HFFc6 (cell line): ENCODE results near the gene EEFSEC. TPM values are rescaled to one million over a fixed set of nuclear protein-coding genes. Genes with fewer than 3 reads are reported as not detected.

Experiments
- DNase-seq: peaks from one replicate; pipeline ENCODE4 v3.0.0-alpha.2; 2018
- H3K27ac Mint-ChIP-seq: 2 replicates; pipeline ENCODE4 v1.8.0; 2020; ENCODE audit warnings: mild to moderate bottlenecking, mixed read lengths
- H3K27me3 Mint-ChIP-seq: 2 replicates; pipeline ENCODE4 v1.8.0; 2021; ENCODE audit warnings: mild to moderate bottlenecking, moderate library complexity, mixed read lengths; ENCODE audit not compliant: insufficient read depth
- H3K36me3 Mint-ChIP-seq: 2 replicates; pipeline ENCODE4 v1.8.0; 2021; ENCODE audit warnings: low read depth, mixed read lengths
- H3K4me1 Mint-ChIP-seq: 2 replicates; pipeline ENCODE4 v1.8.0; 2020; ENCODE audit warnings: low read depth, mixed read lengths
- H3K4me3 Mint-ChIP-seq: 2 replicates; pipeline ENCODE4 v1.8.0; 2020; ENCODE audit warnings: mild to moderate bottlenecking, moderate library complexity, mixed read lengths
- H3K9me3 Mint-ChIP-seq: 2 replicates; pipeline ENCODE4 v1.8.0; 2020; ENCODE audit warnings: mild to moderate bottlenecking, mixed read lengths
- total RNA-seq, 6 experiments: library from RNA; stranded (reverse); fragmentation: NEBNext Ultra II Directional; extraction: Animal tissue kit (Norgen Biotek cat#: 25700); gene quantifications; 2 replicates in 1 of 6; 3 replicates in 5 of 6; pipeline ENCODE4 v1.2.3, GENCODE V29; 2021
- TF ChIP-seq, protein P1 (sequence below): fragments of 200-600 bp; sonication (generic); IDR thresholded peaks from 2 replicates; pipeline ENCODE4 v1.5.0; 2021; ENCODE audit warnings: antibody characterized with exemption, mild to moderate bottlenecking

EEFSEC gene
- total RNA-seq, 6 experiments from 2014 or later: 8.2 to 11.6 (median 11.0) TPM

DNA sequence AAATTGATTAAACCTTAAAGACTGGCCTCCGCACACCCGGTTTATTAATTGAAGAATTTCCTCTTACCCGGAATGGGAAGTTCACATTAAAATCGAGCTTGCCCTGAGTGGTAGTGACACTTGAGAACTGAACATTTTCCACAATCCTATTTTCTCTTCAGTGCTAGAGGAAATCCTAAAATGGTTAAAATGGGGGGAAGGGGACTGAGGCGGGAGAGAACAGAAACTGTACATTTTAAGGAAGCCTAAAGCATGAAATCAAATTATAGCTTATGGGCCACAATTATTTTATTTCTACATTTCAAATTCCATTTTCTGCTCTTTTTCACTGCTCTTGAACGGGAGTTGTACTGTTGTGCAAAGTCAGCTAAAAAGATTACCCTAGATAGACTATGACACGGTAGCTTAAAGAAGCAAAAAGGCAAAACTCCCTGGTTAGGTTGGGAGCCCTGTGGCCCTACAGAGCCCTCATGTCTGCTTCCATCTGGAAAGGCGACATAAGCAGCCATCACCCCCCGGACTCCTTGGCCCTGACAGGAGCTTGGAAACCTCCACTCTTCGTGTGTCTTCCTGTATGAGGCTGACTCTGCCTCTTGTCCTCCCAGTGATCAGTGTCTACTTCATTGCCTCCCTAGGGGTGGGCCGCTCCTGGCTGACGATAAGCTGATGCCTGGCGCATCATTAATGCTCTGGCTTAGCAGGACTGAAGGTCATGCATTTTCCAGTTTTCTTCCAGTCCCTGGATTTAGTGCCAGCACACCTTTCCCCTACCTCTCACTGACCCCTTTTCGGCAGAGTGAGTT, 79.3 kb downstream of the EEFSEC start:
- Mint-ChIP-seq H3K36me3 (no peaks in the 10 kb centered on the region), H3K4me1 (0 out of 2 replicates have a peak, but pooled peaks cover 4% of the 10 kb centered on the region), H3K27me3 (no peaks in the 10 kb centered on the region; the same call in 1 of the 2 replicates), H3K9me3 (no peaks in the 10 kb centered on the region), H3K27ac (no peak overlapping the region), H3K4me3 (no peak overlapping the region)
- no peak for DNase-seq
- TF ChIP-seq, protein P1, sequence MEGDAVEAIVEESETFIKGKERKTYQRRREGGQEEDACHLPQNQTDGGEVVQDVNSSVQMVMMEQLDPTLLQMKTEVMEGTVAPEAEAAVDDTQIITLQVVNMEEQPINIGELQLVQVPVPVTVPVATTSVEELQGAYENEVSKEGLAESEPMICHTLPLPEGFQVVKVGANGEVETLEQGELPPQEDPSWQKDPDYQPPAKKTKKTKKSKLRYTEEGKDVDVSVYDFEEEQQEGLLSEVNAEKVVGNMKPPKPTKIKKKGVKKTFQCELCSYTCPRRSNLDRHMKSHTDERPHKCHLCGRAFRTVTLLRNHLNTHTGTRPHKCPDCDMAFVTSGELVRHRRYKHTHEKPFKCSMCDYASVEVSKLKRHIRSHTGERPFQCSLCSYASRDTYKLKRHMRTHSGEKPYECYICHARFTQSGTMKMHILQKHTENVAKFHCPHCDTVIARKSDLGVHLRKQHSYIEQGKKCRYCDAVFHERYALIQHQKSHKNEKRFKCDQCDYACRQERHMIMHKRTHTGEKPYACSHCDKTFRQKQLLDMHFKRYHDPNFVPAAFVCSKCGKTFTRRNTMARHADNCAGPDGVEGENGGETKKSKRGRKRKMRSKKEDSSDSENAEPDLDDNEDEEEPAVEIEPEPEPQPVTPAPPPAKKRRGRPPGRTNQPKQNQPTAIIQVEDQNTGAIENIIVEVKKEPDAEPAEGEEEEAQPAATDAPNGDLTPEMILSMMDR: no peak

DNA sequence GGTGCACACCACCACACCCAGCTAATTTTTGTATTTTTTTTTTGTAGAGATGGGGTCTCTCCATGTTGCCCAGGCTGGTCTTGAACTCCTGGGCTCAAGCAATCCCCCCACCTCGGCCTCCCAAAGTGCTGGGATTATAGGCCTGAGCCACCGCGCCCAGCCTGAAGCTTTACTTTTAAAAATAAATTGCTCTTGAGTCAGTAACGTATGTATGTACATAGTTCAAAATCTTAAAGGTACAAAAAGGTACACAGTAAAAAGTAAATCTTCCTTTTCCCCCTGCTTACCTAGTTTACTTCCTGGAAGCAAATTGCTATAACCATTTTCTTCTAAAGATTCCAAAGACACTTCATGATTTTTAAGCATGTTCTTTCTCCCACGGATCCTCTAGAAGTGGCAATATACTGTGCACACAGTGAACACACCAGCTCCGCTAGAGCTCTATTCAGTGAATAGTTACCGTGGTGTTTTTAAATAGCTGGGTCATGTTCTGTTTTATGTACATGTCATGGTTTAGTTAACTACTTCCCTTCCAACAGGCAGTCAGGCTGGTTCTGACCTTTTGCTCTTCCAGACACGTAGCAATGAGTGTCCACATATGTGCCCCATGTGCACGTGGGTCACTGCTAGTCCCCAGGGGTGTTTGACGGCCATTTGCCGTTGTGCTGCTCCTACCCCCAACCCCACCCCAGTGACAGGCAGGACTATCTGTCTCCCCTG, 82.1 kb downstream of the EEFSEC start:
- TF ChIP-seq, protein P1: no peak
- Mint-ChIP-seq H3K27ac (no peak overlapping the region), H3K4me3 (no peak overlapping the region), H3K4me1 (0 out of 2 replicates have a peak, but pooled peaks cover 4% of the 10 kb centered on the region), H3K36me3 (no peaks in the 10 kb centered on the region), H3K27me3 (peaks cover 1% of the 10 kb centered on the region), H3K9me3 (no peaks in the 10 kb centered on the region)
- DNase-seq: no peak

DNA sequence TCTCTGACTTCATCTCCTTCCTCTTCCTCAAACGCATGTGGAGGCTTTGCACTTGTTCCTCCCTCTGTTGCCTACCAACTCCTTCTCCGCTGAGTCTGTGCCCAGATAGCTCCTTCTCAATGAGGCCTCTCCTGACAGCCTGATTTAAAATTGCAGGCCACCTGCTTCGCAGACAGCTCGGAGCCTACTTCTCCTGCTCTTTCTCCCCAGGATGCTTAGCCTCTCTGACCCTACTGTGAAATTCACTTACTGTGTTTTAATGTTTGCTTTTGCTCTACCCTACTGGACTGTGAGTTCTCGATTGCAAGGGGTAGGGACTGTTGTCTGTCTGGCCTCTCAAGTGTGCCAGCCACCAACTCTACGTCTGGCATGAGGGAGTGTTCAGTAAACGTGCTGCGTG, 83.4 kb downstream of the EEFSEC start:
- H3K4me1 Mint-ChIP-seq: 0 out of 2 replicates have a peak, but pooled peaks cover 4% of the 10 kb centered on the region
- TF ChIP-seq, protein P1: no peak
- no peak for DNase-seq
- H3K27me3 Mint-ChIP-seq: peaks cover 1% of the 10 kb centered on the region
- no peaks in the 10 kb centered on the region for H3K36me3 Mint-ChIP-seq
- no peak overlapping the region for H3K4me3 Mint-ChIP-seq
- H3K27ac Mint-ChIP-seq: no peak overlapping the region
- no peaks in the 10 kb centered on the region for H3K9me3 Mint-ChIP-seq

DNA sequence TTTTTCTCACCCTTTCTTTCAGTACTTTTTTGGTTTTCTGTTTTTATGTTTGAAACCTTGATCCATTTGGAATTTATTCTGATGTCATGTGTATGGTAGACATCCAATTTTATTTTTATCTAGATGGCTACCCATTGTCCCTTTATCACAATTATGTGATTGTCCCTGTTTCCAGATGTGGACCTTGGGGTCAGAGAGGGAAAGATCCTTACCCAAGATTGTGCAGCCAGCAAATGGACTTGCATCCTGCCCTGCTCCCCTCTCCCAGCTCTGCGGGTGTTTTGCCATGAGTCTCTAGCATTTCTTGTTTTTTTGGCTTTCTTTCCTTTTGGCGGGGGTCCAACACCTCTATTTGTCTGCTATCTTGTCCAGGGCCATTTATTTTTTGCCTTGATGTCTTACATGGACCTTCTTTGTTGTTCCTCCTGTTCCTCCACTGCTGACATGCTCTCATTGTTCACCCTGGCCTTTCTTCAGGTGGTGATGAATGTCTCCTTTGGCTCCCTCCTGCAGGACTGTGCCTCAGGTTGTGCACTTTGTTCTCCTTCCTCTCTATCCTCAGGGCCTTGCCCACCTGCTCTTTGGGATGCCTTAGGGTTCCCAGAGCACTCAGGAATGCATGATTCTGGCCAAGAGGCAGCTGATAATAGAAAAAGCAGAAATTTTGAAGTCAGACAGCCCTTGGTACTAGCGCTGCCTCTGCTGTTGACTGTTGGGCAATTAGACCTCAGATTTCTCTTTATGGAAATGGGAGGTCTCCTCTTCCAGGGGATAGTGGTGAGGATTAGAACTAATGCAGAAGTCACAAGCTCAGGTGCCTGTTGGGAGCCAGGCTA, 84.3 kb downstream of the EEFSEC start:
- Mint-ChIP-seq H3K27ac (no peak overlapping the region), H3K4me1 (peaks cover 5% of the 10 kb centered on the region), H3K4me3 (no peak overlapping the region), H3K9me3 (no peaks in the 10 kb centered on the region), H3K36me3 (no peaks in the 10 kb centered on the region), H3K27me3 (peaks cover 1% of the 10 kb centered on the region)
- no peak for DNase-seq
- TF ChIP-seq, protein P1: no peak

DNA sequence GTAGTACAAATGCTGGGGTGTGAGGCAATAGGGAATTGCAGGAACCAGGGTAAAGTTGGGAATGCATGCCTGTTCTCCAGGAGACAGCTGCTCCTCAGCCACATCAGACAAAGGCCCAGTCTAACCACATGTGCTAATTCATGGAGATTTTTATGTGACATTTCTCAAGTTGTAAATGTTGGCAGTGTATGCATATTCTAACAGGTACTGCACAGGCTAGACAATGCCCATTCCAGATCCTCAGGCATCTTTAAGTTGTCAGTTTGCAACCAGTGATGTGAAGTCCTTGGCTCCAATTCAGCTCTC, 84.9 kb downstream of the EEFSEC start:
- H3K36me3 Mint-ChIP-seq: no peaks in the 10 kb centered on the region
- peaks cover 11% of the 10 kb centered on the region for H3K4me1 Mint-ChIP-seq
- H3K27me3 Mint-ChIP-seq: peaks cover 1% of the 10 kb centered on the region
- no peak overlapping the region for H3K4me3 Mint-ChIP-seq
- no peaks in the 10 kb centered on the region for H3K9me3 Mint-ChIP-seq
- no peak overlapping the region for H3K27ac Mint-ChIP-seq
- DNase-seq: no peak
- TF ChIP-seq, protein P1: no peak
